Measurements from ENCODE around the gene PWWP2B.

Gene PWWP2B

DNA sequence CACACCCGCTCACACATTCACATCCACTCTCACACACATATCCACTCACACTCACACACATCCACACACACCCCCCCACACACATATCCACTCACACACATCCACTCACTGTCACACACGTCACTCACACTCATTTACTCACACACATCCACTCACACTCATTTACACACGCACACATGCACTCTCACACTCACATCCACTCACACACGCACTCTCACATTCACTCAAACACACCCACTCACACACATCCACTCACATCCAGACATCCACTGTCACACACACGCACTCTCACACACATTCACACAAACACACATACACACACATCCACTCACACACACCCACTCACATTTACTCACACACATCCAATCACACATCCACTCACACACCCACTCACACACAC is 18.3 kb downstream of the PWWP2B start:
- H3K4me2 ChIP-seq (ENCODE audit: low read length), result no peak overlapping the region
- TF ChIP-seq EZH2 (IDR thresholded peaks at IDR 0.05; ENCODE audit: borderline replicate concordance, low read length), result no peak
- TF ChIP-seq, protein P1, sequence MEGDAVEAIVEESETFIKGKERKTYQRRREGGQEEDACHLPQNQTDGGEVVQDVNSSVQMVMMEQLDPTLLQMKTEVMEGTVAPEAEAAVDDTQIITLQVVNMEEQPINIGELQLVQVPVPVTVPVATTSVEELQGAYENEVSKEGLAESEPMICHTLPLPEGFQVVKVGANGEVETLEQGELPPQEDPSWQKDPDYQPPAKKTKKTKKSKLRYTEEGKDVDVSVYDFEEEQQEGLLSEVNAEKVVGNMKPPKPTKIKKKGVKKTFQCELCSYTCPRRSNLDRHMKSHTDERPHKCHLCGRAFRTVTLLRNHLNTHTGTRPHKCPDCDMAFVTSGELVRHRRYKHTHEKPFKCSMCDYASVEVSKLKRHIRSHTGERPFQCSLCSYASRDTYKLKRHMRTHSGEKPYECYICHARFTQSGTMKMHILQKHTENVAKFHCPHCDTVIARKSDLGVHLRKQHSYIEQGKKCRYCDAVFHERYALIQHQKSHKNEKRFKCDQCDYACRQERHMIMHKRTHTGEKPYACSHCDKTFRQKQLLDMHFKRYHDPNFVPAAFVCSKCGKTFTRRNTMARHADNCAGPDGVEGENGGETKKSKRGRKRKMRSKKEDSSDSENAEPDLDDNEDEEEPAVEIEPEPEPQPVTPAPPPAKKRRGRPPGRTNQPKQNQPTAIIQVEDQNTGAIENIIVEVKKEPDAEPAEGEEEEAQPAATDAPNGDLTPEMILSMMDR (IDR thresholded peaks at IDR 0.05; ENCODE audit: low read length), result no peak
- H3K27ac ChIP-seq (ENCODE audit: low read depth, low read length, poor library complexity, severe bottlenecking), result no peak overlapping the region
- no peaks in the 10 kb centered on the region for H3F3A ChIP-seq (ENCODE audit: insufficient read depth, low read length)
- no peak overlapping the region for H3K4me3 ChIP-seq (ENCODE audit: low read depth, low read length, poor library complexity, severe bottlenecking)
- H3K9ac ChIP-seq (ENCODE audit: low read length), result no peak overlapping the region
- H3K36me3 ChIP-seq (ENCODE audit: insufficient read depth, low read length), result no peaks in the 10 kb centered on the region
- peaks cover under 1% of the 10 kb centered on the region for H3K4me1 ChIP-seq (ENCODE audit: insufficient read depth, low read length, severe bottlenecking)
- H4K20me1 ChIP-seq (ENCODE audit: insufficient read depth, low read length), result no peaks in the 10 kb centered on the region
- H3K9me3 ChIP-seq (ENCODE audit: low read length), result no peaks in the 10 kb centered on the region
- H3K27me3 ChIP-seq (ENCODE audit: insufficient read depth, low read length), result no peaks in the 10 kb centered on the region
- H3K9me2 ChIP-seq (ENCODE audit: low read depth, low read length), result no peaks in the 10 kb centered on the region
- no peak overlapping the region for H2AFZ ChIP-seq (ENCODE audit: low read length)
- H3K79me2 ChIP-seq (ENCODE audit: insufficient read depth, low read length), result no peaks in the 10 kb centered on the region

DNA sequence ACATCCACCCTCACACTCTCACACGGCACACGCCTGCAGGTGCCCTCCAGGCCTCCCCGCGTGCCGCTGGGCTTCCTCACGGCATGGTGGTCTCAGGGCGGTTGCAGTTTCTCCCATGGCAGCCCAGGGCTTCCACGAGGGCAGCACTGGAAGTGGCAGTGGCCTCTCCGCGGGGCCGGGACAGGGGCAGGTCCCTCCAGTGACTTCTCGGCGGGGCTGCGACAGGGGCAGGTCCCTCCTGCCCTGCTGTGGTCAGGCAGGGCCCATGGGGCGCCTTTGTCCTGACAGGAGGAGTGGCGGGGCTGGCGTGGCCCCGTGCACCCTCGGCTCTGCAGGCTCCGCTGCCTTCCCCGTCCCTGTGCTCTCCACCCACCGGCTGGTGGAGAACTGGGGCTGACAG is 19.0 kb downstream of the PWWP2B start:
- peaks cover 8% of the 10 kb centered on the region for H3K4me1 ChIP-seq (ENCODE audit: insufficient read depth, low read length, severe bottlenecking)

DNA sequence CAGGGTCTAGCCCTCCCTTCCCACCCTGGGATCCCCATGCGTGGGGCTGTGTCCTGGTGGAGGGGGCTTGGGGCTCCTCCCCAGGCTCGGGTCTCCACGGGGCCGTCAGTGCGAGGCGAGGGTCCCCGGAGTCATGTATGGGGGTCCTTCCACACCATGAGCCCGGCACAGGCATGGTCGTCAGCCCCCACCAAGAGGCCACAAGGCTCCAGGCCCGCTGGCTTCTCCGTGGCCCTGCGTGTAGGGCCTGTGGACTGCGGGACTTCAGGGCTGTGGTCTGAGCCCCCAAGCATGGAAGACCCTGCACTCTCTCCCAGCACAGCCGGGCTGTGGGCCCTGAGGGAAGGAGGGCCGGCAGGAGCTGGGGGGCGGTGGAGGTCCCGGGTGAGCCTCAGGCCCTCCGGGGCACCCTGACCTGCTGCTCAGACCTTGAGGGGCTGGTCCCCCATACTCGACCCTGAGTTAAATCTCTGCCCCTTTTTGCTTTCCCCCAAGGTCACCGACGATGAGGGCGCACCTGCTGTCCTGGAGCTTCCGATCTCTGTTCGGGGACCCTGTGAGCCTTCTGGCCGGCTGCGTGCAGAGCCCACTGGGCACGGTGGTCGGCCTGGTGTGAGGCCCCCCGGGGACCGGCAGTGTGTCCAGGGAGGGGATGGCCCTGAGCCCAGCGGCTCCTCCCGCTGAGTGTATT is 19.7 kb downstream of the PWWP2B start:
- Histone ChIP-seq H3K9me3 (ENCODE audit: low read length) (no peaks in the 10 kb centered on the region), H3K79me2 (ENCODE audit: insufficient read depth, low read length) (no peaks in the 10 kb centered on the region), H4K20me1 (ENCODE audit: insufficient read depth, low read length) (no peaks in the 10 kb centered on the region), H3K36me3 (ENCODE audit: insufficient read depth, low read length) (no peaks in the 10 kb centered on the region), H3K4me3 (ENCODE audit: low read depth, low read length, poor library complexity, severe bottlenecking) (no peak overlapping the region), H3K4me1 (ENCODE audit: insufficient read depth, low read length, severe bottlenecking) (peaks cover 15% of the 10 kb centered on the region), H2AFZ (ENCODE audit: low read length) (no peak overlapping the region), H3K27ac (ENCODE audit: low read depth, low read length, poor library complexity, severe bottlenecking) (no peak overlapping the region), H3K27me3 (ENCODE audit: insufficient read depth, low read length) (no peaks in the 10 kb centered on the region), H3K9me2 (ENCODE audit: low read depth, low read length) (no peaks in the 10 kb centered on the region), H3F3A (ENCODE audit: insufficient read depth, low read length) (no peaks in the 10 kb centered on the region), H3K9ac (ENCODE audit: low read length) (no peak overlapping the region), H3K4me2 (ENCODE audit: low read length) (no peak overlapping the region)
- no peak for TF ChIP-seq EZH2 (IDR thresholded peaks at IDR 0.05; ENCODE audit: borderline replicate concordance, low read length)
- TF ChIP-seq, protein P1 (IDR thresholded peaks at IDR 0.05; ENCODE audit: low read length), result no peak

More for the DNA sequence above, 19.0 kb downstream of the PWWP2B start:
- Histone ChIP-seq H3K79me2 (ENCODE audit: insufficient read depth, low read length) (no peaks in the 10 kb centered on the region), H2AFZ (ENCODE audit: low read length) (no peak overlapping the region), H4K20me1 (ENCODE audit: insufficient read depth, low read length) (no peaks in the 10 kb centered on the region), H3K36me3 (ENCODE audit: insufficient read depth, low read length) (no peaks in the 10 kb centered on the region), H3K9ac (ENCODE audit: low read length) (no peak overlapping the region), H3K27me3 (ENCODE audit: insufficient read depth, low read length) (no peaks in the 10 kb centered on the region), H3K4me3 (ENCODE audit: low read depth, low read length, poor library complexity, severe bottlenecking) (no peak overlapping the region), H3K9me2 (ENCODE audit: low read depth, low read length) (no peaks in the 10 kb centered on the region), H3F3A (ENCODE audit: insufficient read depth, low read length) (no peaks in the 10 kb centered on the region), H3K4me2 (ENCODE audit: low read length) (no peak overlapping the region), H3K9me3 (ENCODE audit: low read length) (no peaks in the 10 kb centered on the region), H3K27ac (ENCODE audit: low read depth, low read length, poor library complexity, severe bottlenecking) (no peak overlapping the region)
- no peak for TF ChIP-seq EZH2 (IDR thresholded peaks at IDR 0.05; ENCODE audit: borderline replicate concordance, low read length)
- TF ChIP-seq, protein P1 (IDR thresholded peaks at IDR 0.05; ENCODE audit: low read length), result no peak

All from OCI-LY1 (cell line).